Measurements from ENCODE around the gene UNC119.

DNA sequence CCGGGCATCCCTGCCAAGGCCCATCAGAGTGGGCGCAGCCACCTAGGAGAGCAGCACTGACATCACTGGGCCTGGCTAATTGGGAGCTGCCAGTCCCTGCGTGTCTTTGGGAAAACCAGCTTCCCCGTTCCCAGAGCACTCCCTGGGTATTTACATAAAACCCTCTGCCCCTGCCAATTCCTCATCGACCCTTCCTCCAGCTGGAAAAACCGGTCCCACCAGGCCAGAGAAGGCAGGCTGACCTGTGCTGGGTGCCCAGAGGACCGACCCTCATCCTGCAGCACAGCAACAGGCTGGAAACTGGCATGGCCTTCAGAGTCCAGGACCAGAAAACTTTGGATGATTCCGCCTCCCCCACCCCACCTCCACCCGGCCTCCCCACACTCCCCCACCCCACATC lies 54.5 kb downstream of the UNC119 start:
- no peak for TF ChIP-seq POLR2AphosphoS5 (IDR thresholded peaks at IDR 0.05; ENCODE audit: low read depth, low read length)
- TF ChIP-seq, protein P1, sequence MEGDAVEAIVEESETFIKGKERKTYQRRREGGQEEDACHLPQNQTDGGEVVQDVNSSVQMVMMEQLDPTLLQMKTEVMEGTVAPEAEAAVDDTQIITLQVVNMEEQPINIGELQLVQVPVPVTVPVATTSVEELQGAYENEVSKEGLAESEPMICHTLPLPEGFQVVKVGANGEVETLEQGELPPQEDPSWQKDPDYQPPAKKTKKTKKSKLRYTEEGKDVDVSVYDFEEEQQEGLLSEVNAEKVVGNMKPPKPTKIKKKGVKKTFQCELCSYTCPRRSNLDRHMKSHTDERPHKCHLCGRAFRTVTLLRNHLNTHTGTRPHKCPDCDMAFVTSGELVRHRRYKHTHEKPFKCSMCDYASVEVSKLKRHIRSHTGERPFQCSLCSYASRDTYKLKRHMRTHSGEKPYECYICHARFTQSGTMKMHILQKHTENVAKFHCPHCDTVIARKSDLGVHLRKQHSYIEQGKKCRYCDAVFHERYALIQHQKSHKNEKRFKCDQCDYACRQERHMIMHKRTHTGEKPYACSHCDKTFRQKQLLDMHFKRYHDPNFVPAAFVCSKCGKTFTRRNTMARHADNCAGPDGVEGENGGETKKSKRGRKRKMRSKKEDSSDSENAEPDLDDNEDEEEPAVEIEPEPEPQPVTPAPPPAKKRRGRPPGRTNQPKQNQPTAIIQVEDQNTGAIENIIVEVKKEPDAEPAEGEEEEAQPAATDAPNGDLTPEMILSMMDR (IDR thresholded peaks at IDR 0.05): no peak
